GM12892 (cell line): ENCODE results near the gene KLLN.

Experiments
- DNase-seq: peaks from one replicate; pipeline ENCODE4 v3.0.0; 2011; ENCODE audit not compliant: insufficient read length
- FAIRE-seq: peaks from 2 replicates; lab custom pipeline; 2011; peaks lifted over from hg19 to GRCh38; lab: Jason Lieb, UNC
- POLR2A ChIP-seq: IDR thresholded peaks from 2 replicates; pipeline ENCODE4 v1.6.1; 2011; ENCODE audit warnings: low read depth, low read length, control low read depth
- POLR2AphosphoS5 ChIP-seq: IDR thresholded peaks from 2 replicates; pipeline ENCODE4 v1.6.1; 2011; ENCODE audit warnings: low read depth, low read length, control low read depth
- TAF1 ChIP-seq: IDR thresholded peaks from 2 replicates; pipeline ENCODE4 v1.6.1; 2011; ENCODE audit warnings: low read depth, mild to moderate bottlenecking, control low read depth, low read length, borderline replicate concordance

The KLLN gene

DNA sequence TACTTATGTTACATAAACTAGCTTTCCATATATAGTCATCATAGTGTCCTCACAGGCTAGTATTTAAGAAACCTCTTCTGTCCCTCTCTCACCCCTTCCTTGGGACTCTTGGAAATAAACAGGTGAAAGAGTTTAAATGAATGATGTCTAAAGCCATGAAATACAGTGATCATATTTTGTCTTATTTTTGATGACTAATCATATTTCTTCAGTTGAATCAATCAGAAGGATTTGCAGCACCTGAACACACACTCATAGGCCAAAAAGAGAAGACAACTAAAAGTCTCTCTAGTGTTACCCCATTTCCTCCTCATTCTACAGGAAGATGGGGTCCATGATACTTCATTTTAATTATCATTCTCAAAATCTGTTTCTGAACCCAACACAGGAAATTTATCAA is 36.7 kb downstream of the KLLN start:
- DNase-seq (no peak), FAIRE-seq (no peak)
- no peak for TF ChIP-seq TAF1
- TF ChIP-seq POLR2AphosphoS5: no peak
- no peak for TF ChIP-seq POLR2A

DNA sequence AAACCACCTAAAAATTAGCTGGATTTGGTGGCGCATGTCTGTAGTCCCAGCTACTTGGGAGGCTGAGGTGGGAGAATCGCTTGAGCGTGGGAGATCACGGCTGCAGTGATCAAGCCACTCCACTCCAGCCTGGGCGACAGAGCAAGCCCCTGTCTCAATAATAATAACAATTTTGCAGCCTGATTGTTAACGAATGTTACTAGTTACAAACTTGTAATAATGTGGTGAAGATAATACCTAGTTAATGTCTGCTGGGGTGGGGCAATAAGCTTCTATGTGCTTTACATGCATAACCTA is 44.1 kb downstream of the KLLN start:
- TF ChIP-seq POLR2AphosphoS5 (no peak), POLR2A (no peak), TAF1 (no peak)
- FAIRE-seq: no peak
- no peak for DNase-seq

DNA sequence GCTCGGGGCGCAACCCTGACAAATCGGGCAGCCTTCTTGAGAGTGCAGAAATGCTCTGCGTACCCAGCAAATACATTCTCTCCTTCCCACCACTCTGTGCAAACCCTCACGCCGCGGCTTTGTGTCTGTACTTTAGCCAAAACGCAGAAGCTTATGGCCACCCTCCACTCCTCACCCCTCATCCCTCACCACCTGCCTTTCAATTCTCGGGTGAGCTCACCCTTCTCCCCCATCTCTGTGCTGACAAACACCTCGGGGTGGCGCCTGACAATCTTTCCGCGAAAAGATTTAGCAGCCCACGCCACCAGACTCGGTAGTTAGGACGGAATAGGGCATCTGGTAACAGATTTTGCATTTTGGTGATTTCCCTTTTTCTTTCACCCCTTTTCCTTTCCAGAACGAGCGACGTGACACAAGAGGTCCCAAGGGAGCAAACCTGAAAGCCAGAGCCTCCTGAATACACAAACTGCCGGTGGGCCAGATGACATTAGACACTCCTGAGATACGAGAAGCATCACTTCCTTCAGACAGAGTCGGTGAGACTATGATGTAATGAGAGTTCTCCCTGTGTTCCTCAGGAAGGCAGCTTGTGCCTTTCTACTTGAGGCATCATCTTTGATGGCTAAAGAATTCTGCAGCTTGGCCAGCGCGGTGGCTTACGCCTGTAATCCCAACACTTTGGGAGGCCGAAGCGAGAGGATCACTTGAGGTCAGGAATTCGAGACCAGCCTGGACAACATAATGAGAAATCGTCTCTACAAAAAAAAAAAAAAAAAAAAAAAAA is 44.6 kb downstream of the KLLN start:
- DNase-seq: peak; percentile 19
- FAIRE-seq: no peak
- 0 out of 2 replicates have a peak, but pooled peaks have one; percentile 1 for TF ChIP-seq POLR2A
- TF ChIP-seq POLR2AphosphoS5: no peak

DNA sequence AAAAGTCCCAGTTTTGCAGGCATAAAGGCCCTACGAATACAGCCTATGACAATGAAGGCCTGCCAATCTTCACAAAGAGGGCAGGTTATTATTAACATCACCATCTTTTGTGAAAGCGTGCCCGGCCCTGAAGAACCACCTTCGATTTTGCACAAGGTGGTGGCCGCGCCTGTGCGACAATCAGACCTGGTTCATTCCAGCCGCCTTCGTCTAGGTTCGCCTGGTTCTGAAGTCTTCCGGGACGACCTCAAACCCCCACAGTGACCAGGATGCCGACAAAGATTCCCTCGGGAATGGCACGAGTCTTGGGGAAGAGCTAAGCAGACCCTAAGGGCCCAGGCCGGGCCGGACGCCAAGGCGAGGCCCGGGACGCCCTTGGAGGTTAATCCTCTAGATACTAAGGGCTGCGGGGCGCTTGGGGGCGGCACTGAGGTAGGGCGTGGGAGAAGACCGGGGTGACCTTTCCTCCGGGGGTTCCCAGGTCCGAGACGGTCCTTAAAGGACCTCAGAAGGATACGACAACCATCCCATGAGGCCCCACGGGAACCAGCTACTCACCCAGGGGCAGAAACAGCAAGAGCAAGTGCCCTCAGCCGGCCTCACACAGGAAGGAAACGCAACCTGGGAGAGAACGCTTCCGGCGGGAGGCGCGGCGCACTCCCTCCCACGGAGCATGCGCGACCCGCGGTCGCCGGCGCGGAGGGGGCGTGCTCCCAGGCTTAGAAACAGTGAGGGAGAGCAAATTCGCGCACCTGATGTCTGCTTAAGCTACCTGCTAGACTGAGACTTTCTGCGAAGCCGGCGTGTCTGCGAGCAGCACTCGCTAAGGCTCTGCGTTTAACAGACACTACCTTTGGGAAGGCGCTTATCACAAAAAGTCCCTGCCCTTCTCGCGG is 45.5 kb downstream of the KLLN start, which contains the start of gene ATAD1:
Gene ATAD1 (minus strand): TSS at position 618 of the 896 bp plus-strand sequence. CDS start 3,627 bp downstream, outside the sequence.
- peak; percentile 59 for DNase-seq
- FAIRE-seq: peak; percentile 100
- peak; percentile 90 for TF ChIP-seq POLR2AphosphoS5
- TF ChIP-seq POLR2A: peak; percentile 93
- peak; percentile 74 for TF ChIP-seq TAF1

DNA sequence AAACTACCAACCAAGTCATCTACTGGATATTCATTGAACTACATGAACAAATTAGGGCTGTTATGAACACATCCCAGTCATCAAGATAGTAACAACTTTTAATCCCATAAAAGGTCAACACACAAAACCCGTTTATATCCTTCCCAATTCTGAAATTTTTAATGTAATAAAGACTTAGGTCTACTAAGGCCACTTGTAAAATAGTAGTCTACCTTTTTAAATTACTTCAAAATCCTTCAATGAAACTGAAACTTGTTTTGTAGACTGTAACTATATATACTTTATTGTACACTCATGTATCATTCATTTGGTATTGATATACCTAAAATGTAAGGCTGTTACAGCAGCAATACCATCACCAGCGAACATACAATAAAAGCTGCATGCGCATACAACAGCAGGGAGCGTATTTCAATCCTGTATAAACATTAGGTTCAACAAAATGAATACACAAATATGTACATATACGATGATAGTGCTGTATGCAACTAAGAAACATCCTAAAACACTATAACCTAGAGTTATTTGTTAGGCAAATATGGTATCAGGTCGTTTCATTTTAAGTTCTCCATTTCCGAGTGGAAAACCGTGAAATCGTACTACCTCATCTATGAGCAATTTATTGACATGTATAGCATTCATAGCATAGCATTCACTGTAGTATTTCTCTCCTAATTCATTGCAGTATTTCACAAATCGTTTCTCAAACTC is 46.3 kb downstream of the KLLN start:
- FAIRE-seq (no peak), DNase-seq (no peak)
- no peak for TF ChIP-seq TAF1
- TF ChIP-seq POLR2AphosphoS5: no peak
- TF ChIP-seq POLR2A: no peak

DNA sequence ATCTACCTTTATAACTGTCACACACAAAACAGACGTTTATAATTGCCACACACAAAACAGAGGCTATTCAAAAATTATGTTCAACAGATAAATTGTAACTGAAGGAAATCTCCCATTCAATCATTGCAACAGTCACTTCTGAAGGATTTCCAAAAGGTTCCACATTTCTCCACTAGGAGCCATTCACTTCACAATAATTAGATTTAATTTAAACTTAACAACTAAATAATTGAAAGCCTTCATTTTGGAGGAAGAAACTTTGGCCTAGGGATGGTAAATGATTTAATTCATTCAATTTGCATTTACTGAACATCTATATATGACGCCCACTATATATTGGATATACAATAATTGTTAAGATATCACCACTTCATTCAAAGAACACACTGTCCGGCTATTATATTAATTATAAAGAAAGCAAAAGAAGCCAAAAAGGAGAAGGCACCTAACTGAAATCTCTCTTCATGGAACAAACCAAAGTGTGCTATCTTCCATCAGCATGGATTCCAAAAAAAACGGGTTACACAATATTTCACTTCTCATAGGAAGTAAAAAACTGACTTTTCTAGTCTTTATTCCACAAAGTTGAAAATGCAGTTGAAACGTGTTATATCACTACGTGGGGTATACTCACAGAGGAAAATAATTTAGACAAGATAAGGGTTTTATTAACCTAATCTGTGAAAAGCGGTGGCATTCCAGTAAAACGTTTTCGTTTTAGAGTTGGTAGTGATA is 47.0 kb downstream of the KLLN start:
- DNase-seq (no peak), FAIRE-seq (no peak)
- no peak for TF ChIP-seq POLR2AphosphoS5
- no peak for TF ChIP-seq POLR2A
- no peak for TF ChIP-seq TAF1
